HG02642 (cell line): ENCODE data around the gene AMZ1.

Source experiments
- ATAC-seq: cut with Tn5 transposase; IDR thresholded peaks from one replicate; pipeline ENCODE4 v1.9.1; 2021; ENCODE audit warnings: mild to moderate bottlenecking; ENCODE audit not compliant: unreplicated experiment, poor library complexity

Gene AMZ1

GRCh38 chr7:2761131-2761624, 73.2 kb downstream of the AMZ1 start:
- no peak for ATAC-seq

GRCh38 chr7:2761801-2762497, 73.9 kb downstream of the AMZ1 start:
- no peak for ATAC-seq

- ATAC-seq, result no peak
Measured at GRCh38 chr7:2763597-2763996, 75.6 kb downstream of the AMZ1 start.

DNA sequence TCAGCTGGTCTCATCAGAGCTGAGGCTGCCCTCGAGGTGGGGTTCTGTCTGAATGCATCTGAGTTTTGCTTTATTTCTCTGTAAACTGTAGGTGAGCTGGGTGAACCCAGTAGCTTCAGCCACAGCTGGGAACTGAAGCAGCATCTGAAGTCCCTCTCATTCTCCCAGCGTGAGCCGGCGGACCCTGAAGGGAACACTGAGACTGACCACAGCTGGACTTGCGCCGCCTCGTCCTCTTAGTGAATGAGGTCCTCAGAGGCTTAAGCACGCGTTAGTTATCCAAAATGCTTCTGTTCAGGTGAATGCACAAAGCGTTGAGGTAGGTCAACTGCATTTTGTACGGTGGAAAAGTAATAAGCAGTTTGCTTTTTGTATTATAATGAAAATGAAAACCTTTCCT, 76.6 kb downstream of the AMZ1 start:
- no peak for ATAC-seq
